Activated CD4-positive, alpha-beta T cell treated with anti-CD3 and anti-CD28 coated beads for 24 hours (primary cell): Measurements from ENCODE around the gene FAU.

ENCODE experiments used
- DNase-seq, 2 donors: peaks; one replicate each; pipeline ENCODE4 v3.0.0-alpha.2; 2020; ENCODE audit warnings: low read depth in 2 of 2

Gene FAU

GRCh38 chr11:65108469-65109123 lies 13.3 kb downstream of the FAU start:
- DNase-seq, result no peak

GRCh38 chr11:65107751-65108468 lies 14.0 kb downstream of the FAU start:
- DNase-seq, result no peak

DNA sequence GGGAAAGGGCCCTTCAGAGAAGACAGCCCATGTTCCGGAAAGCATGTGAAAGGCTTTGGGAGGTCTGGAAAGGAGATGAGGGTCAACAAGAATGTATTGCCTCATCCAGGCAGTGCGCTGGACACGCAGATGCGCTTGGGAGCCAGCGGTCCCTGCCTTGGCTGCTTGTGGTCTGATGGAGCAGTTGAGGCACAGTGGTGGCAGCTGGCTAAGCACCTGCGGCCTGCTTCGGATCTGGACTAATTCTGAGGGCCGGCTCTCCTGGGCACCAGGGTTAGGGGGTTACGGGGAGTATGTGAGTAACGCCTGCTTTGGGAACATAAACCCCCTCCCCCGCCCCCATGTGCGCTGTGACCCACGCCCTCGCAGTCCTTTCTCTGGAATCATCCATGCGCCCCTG lies 14.9 kb downstream of the FAU start:
- DNase-seq, result no peak

GRCh38 chr11:65104628-65105027 lies 17.3 kb downstream of the FAU start:
- no peak for DNase-seq

DNA sequence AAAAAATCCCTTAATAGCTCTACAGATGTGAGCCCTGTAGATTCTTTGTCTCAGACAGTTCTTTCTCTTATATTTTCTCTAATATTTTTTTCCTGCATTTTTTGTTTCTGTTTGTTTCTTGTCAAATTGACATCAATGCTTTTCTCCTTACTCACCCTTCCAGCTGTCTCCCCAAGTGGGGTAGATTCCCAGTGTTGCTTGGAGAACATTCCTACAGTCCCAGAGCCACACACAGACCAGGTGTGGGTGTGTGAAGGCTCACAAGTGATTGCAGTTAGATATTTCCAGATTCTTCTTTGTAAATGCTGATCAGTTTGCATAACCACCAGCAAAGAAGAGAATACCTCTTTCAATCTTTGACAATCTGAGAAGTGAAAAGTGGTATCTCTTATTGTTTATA lies 18.5 kb downstream of the FAU start:
- no peak for DNase-seq

- no peak for DNase-seq
Observed at GRCh38 chr11:65102142-65103095, 19.5 kb downstream of the FAU start.

DNA sequence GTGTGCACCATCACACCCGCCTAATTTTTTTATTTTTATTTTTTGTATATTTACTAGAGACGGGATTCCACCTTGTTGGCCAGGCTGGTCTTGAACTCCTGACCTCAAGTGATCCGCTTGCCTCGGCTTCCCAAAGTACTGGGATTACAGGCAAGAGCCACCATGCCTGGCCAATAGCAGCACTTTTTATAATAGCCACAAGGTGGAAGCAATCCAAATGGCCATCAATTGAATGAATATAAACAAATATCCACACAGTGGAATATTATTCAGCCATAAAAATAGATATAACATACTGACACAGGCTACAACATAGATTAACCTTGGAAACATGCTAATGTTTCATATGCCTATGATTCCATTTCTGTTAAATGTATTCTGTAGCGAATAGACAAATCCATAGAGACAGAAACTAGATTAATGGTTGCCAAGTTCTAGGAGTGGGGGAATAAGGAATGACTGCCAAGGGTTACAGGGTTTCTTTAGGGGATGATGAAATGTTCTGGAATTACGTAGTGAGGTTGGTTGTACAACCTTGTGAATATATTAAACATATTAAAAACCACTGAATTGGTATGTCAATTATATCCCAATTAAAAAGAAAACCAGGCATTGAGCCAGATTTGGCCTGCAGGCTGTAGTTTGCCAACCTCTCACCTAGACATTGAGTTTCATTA lies 21.1 kb downstream of the FAU start:
- DNase-seq, result no peak

DNA sequence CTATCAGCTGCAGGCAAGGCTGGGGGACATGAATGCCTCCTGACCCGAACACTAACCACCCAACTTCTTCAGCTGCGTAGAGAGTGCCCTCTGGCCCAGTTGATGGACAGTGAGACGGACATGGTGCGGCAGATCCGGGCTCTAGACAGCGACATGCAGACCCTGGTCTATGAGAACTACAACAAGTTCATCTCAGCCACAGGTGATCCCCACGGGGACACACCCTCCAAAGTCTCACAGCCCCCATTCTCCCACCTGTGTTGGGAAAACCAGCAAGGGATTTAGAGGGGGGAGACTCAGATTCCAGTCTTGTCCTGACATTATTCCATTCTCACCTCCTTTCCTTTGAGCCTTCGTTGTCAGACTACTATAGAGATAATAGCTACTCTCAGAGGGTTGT lies 25.0 kb downstream of the FAU start:
- DNase-seq, result no peak

GRCh38 chr11:65095974-65096806 lies 25.7 kb downstream of the FAU start, which contains the start of gene VPS51:
VPS51 (plus strand) TSS chr11:65096214; CDS start chr11:65096251, 37 bp downstream.
- DNase-seq, result peak; percentile 70 to 71

- no peak for DNase-seq
Observed at GRCh38 chr11:65095427-65095826, 26.5 kb downstream of the FAU start.

DNA sequence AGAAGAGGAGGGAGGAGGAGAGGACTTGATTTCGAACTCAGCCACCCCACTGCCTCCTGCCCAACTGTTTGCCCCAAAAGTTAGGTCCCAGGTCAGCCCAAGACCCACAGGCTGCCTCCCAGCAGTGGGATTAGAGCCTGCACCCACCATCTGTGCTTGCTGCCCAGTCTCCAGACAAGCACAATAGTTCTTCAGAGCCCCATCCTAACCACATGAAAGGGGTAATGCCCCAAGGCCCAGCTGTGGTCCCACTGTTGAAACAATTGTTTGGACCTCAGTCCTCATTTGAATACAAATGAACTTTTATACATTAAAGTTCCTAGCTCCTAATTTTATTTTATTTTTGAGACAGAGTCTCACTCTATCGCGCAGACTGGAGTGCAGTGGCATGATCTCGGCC lies 31.3 kb downstream of the FAU start:
- no peak for DNase-seq

GRCh38 chr11:65089621-65090020 lies 32.3 kb downstream of the FAU start:
- DNase-seq, result no peak

GRCh38 chr11:65087827-65088226 lies 34.1 kb downstream of the FAU start:
- DNase-seq, result no peak

- no peak for DNase-seq
Observed at GRCh38 chr11:65087216-65087615, 34.7 kb downstream of the FAU start.

DNA sequence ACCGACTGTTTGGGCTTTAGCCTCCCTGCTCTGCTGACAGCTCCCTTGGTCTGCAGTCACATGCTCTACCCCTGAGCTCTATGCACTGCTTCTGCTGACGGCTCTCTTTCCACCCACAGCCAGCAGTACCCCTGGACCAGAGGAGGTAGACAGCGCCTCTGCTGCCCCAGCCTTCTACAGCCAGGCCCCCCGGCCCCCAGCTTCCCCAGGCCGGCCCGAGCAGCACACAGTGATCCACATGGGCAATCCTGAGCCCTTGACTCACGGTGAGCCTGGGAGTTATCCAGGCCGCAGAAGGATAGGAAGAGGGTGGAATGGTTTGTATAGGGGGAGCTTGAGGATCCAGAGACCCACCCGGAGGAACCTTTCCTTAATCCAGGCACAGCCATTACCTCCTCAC lies 35.1 kb downstream of the FAU start:
- DNase-seq, result no peak

DNA sequence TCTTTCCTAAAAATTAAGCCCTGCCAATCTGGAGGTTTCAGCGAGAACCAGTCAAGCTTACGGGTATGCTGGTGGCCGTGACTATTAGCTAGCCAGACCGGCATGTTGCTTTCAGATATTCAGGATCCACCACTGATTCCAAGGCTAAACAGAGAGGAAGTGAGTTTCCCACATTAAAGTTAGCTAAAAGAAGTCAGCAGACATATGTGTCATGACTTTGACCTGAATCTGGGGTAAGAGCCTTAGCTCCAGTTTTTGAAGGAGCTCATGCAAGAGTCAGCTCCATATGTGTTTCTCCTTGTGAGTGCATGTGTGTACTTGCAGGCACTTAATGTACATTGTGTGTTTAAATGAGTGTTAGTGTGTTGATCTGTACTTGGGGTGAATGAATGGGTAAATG lies 36.5 kb downstream of the FAU start:
- DNase-seq, result no peak

DNA sequence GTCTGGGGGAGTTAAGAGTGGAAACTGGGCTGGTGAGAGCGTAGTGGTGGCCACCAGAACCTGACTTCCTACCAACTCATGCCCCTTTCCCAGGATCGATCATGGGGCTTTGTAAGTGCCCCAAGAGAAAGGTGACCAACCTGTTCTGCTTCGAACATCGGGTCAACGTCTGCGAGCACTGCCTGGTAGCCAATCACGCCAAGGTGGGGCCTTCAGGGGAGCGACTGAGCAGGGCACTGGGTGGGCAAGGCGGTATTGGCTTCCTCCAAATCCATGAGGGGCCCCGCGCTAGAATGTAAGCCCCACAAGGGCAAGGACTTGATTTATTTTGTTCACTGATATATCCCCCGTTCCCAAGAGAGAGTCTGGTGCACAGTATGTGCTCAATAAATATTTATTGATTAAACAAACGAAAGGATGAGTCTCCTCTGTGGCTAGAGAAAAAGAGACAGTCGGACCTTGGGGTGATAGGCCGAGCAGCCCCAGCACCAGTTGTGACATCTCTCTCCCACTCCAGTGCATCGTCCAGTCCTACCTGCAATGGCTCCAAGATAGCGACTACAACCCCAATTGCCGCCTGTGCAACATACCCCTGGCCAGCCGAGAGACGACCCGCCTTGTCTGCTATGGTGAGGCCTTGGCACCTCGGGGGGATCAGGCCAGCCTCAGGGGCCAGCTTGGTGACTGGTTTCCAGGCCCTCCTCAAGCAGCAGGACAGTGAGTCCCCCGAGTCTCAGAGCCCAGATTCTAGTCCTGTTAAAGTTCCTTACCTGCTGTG lies 37.1 kb downstream of the FAU start:
- DNase-seq, result no peak

GRCh38 chr11:65083834-65084597 lies 37.9 kb downstream of the FAU start, which contains the start of the genes CDCA5 and ZFPL1:
CDCA5 (minus strand) TSS chr11:65084040; CDS start chr11:65083978, 62 bp downstream.
ZFPL1 (plus strand) TSS chr11:65084222; CDS start chr11:65084699, 477 bp downstream.
- DNase-seq, result peak; percentile 91 to 94
